ENCODE data around the gene NEK4. TPM values are rescaled to one million over a fixed set of nuclear protein-coding genes. Genes with fewer than 3 reads are reported as not detected.

NEK4 gene
- total and polyA plus RNA-seq, 2 of the 13 experiments (the other 11 are each of a cell fraction or from before 2014, with no cell fraction given): 16.5 to 38.0 TPM

DNA sequence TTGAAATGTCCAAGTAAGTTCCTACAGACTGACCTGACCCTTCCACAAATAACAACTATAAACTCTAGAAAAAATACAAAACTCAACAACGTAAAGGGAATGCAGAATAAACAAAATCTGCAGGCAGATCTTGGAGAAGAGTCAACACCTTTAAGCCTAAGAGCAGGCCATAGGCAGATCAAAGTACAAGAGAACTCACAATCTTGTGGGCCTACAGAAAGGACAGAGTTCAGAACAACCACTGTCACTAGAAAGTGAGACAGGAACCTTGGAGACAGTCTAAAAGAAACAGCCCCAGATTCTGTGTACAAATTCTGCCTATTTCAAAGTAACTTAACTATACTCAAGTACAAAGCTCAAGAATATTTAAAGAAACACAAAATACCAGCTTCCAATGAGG, 31.0 kb downstream of the NEK4 start:
- in situ Hi-C loops (cut with HindIII; ENCODE audit: extremely low pct_ligation_motif_present, low pct_unique_long_range_greater_than_20kb): no loop called here
- Histone ChIP-seq H3K36me3 (replicated peaks in 1 of 2; ENCODE audit: control insufficient read depth in 1 of 2, insufficient read depth in 2 of 2, low read length in 2 of 2) (peaks cover 10 to 48% of the 10 kb centered on the region in 2 experiments), H4K20me1 (ENCODE audit: insufficient read depth, low read length) (no peaks in the 10 kb centered on the region), H3K27ac (ENCODE audit: extremely low read length, insufficient read depth, low read length) (peak overlapping the region; percentile 27), H3K4me1 (ENCODE audit: insufficient read depth, low read length) (peaks cover 30% of the 10 kb centered on the region), H3K9me3 (ENCODE audit: low read length) (no peaks in the 10 kb centered on the region), H3K27me3 (ENCODE audit: control insufficient read depth in 1 of 2, insufficient read depth in 2 of 2, low read length in 2 of 2) (no peaks in the 10 kb centered on the region), H3K79me2 (ENCODE audit: insufficient read depth, low read length) (no peaks in the 10 kb centered on the region), H3K4me2 (ENCODE audit: low read depth, low read length) (no peak overlapping the region), H3K4me3 (replicated peaks in 1 of 3; ENCODE audit: insufficient read depth in 1 of 3, low read depth in 2 of 3, low read length in 3 of 3) (no peak overlapping the region), H2AFZ (ENCODE audit: low read length) (no peak overlapping the region), H3K9ac (ENCODE audit: insufficient read depth, low read depth, low read length) (no peak overlapping the region)
- ChIA-PET POLR2A (no interaction called here), CTCF (ENCODE audit: low intra/inter-chr PET ratio, low total read pairs) (no interaction called here)
- DNase-seq (ENCODE audit: low spot score) (no peak), ATAC-seq (no peak), FAIRE-seq (peak; percentile 36)
- intact Hi-C loops (cut with micrococcal nuclease; ENCODE audit: unreplicated experiment): loop anchor here (10.0 kb wide), 1 partner anchor 335 kb away; no protein-coding TSS in a partner anchor
- TF ChIP-seq ZSCAN30 (CRISPR knock-in tag; IDR thresholded peaks at IDR 0.05) (no peak), BORCS8-MEF2B (CRISPR knock-in tag; IDR thresholded peaks at IDR 0.05) (no peak), HNF4A (CRISPR knock-in tag; IDR thresholded peaks at IDR 0.05) (peak; percentile 42; the same call in 1 of the 2 replicates)
- BruUV-seq (replicated peaks): no TSS peak
- 11% methylated on average over 1 of the region's 1 CpG for WGBS (ENCODE audit: low lambda C conversion rate)

DNA sequence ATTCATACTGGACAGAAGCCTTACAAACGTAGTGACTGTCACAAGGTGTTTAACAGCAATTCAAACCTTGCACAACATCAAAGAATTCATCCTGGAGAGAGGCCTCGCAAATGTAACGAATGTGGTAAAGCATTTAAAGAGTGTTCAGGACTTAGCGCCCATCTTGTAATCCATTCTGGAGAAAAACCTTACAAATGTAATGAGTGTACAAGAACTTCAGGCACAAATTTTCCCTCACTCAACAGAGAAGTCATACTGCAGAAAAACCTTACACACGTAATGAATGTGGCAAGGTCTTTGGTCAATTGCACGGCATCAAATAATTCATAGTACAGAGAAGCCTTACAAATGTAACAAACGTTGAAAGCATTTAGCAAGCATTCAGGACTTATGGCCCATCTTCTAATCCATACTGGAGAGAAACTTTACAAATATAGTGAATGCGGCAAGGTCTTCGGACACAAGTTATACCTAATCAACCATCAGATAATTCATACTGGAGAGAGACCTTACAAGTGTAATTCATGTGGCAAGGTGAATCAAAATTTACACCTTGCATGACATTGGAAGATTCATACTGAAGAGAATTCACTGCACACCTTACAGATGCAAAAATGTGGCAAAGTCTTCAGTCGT, 37.4 kb downstream of the NEK4 start:
- FAIRE-seq: peak; percentile 44

More for the DNA sequence above, 37.4 kb downstream of the NEK4 start:
- Histone ChIP-seq H3K9me3 (ENCODE audit: low read length) (peaks cover 2% of the 10 kb centered on the region; the same call in 1 of the 2 replicates), H3K9ac (ENCODE audit: insufficient read depth, low read depth, low read length) (no peak overlapping the region), H3K4me1 (ENCODE audit: insufficient read depth, low read length) (no peaks in the 10 kb centered on the region), H3K36me3 (replicated peaks in 1 of 2; ENCODE audit: control insufficient read depth in 1 of 2, insufficient read depth in 2 of 2, low read length in 2 of 2) (peaks cover 8 to 45% of the 10 kb centered on the region in 2 experiments; a peak in 4 of 5 replicates), H3K79me2 (ENCODE audit: insufficient read depth, low read length) (no peaks in the 10 kb centered on the region), H3K4me3 (replicated peaks in 1 of 3; ENCODE audit: insufficient read depth in 1 of 3, low read depth in 2 of 3, low read length in 3 of 3) (no peak overlapping the region), H3K27ac (ENCODE audit: extremely low read length, insufficient read depth, low read length) (no peak overlapping the region), H3K27me3 (ENCODE audit: control insufficient read depth in 1 of 2, insufficient read depth in 2 of 2, low read length in 2 of 2) (no peaks in the 10 kb centered on the region), H2AFZ (ENCODE audit: low read length) (no peak overlapping the region), H3K4me2 (ENCODE audit: low read depth, low read length) (no peak overlapping the region), H4K20me1 (ENCODE audit: insufficient read depth, low read length) (no peaks in the 10 kb centered on the region)
- in situ Hi-C loops (cut with HindIII; ENCODE audit: extremely low pct_ligation_motif_present, low pct_unique_long_range_greater_than_20kb): no loop called here
- intact Hi-C loops (cut with micrococcal nuclease; ENCODE audit: unreplicated experiment): no loop called here
- DNase-seq (ENCODE audit: low spot score) (no peak), ATAC-seq (no peak)
- BruUV-seq (replicated peaks): no TSS peak
- WGBS (ENCODE audit: low lambda C conversion rate): 92% methylated on average over 10 of the region's 10 CpGs
- ChIA-PET POLR2A (no interaction called here), CTCF (ENCODE audit: low intra/inter-chr PET ratio, low total read pairs) (no interaction called here)
- no peak for TF ChIP-seq PHF21A (CRISPR knock-in tag; IDR thresholded peaks at IDR 0.05)
- no peak for TF ChIP-seq ZNF773 (CRISPR knock-in tag; IDR thresholded peaks at IDR 0.05; ENCODE audit: borderline replicate concordance)
- no peak for TF ChIP-seq HDAC6 (IDR thresholded peaks at IDR 0.05; ENCODE audit: low read depth, low read length)
- TF ChIP-seq, protein P1, sequence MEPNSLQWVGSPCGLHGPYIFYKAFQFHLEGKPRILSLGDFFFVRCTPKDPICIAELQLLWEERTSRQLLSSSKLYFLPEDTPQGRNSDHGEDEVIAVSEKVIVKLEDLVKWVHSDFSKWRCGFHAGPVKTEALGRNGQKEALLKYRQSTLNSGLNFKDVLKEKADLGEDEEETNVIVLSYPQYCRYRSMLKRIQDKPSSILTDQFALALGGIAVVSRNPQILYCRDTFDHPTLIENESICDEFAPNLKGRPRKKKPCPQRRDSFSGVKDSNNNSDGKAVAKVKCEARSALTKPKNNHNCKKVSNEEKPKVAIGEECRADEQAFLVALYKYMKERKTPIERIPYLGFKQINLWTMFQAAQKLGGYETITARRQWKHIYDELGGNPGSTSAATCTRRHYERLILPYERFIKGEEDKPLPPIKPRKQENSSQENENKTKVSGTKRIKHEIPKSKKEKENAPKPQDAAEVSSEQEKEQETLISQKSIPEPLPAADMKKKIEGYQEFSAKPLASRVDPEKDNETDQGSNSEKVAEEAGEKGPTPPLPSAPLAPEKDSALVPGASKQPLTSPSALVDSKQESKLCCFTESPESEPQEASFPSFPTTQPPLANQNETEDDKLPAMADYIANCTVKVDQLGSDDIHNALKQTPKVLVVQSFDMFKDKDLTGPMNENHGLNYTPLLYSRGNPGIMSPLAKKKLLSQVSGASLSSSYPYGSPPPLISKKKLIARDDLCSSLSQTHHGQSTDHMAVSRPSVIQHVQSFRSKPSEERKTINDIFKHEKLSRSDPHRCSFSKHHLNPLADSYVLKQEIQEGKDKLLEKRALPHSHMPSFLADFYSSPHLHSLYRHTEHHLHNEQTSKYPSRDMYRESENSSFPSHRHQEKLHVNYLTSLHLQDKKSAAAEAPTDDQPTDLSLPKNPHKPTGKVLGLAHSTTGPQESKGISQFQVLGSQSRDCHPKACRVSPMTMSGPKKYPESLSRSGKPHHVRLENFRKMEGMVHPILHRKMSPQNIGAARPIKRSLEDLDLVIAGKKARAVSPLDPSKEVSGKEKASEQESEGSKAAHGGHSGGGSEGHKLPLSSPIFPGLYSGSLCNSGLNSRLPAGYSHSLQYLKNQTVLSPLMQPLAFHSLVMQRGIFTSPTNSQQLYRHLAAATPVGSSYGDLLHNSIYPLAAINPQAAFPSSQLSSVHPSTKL (CRISPR knock-in tag; IDR thresholded peaks at IDR 0.05): no peak
- TF ChIP-seq GZF1 (CRISPR knock-in tag; IDR thresholded peaks at IDR 0.05): no peak
- no peak for TF ChIP-seq ELF1 (CRISPR knock-in tag; IDR thresholded peaks at IDR 0.05)
- TF ChIP-seq FOXP1 (IDR thresholded peaks at IDR 0.05): no peak
- no peak for TF ChIP-seq FOXP1 (CRISPR knock-in tag; IDR thresholded peaks at IDR 0.05)
- no peak for TF ChIP-seq ZKSCAN8 (CRISPR knock-in tag; IDR thresholded peaks at IDR 0.05; ENCODE audit: borderline replicate concordance)
- no peak for TF ChIP-seq RAD51 (IDR thresholded peaks at IDR 0.05; ENCODE audit: borderline replicate concordance)
- TF ChIP-seq, protein P2, sequence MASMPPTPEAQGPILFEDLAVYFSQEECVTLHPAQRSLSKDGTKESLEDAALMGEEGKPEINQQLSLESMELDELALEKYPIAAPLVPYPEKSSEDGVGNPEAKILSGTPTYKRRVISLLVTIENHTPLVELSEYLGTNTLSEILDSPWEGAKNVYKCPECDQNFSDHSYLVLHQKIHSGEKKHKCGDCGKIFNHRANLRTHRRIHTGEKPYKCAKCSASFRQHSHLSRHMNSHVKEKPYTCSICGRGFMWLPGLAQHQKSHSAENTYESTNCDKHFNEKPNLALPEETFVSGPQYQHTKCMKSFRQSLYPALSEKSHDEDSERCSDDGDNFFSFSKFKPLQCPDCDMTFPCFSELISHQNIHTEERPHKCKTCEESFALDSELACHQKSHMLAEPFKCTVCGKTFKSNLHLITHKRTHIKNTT (CRISPR knock-in tag; IDR thresholded peaks at IDR 0.05): no peak

Data from HepG2 (cell line).